SK-N-MC (cell line): Measurements from ENCODE around the gene KIF18A.

Experiments used
- EZH2 ChIP-seq: fragments of 200-600 bp; sonication (generic); IDR thresholded peaks from one replicate; pipeline ENCODE4 v1.6.1; 2017; ENCODE audit warnings: antibody characterized with exemption
- FOXP2 ChIP-seq: optimal IDR thresholded peaks from 2 replicates; pipeline ENCODE3; 2011; ENCODE audit warnings: mild to moderate bottlenecking, moderate library complexity; ENCODE audit not compliant: insufficient read depth; ENCODE audit errors: extremely low read length, control extremely low read depth

GRCh38 chr11:27972522-27973170, 135.3 kb downstream of the KIF18A start:
- TF ChIP-seq EZH2: no peak
- TF ChIP-seq FOXP2: no peak
